H1 (cell line): Measurements from ENCODE around the gene KIF15. TPM values are rescaled to one million over a fixed set of nuclear protein-coding genes. Genes with fewer than 3 reads are reported as not detected.

ENCODE experiments used
- CTCF ChIA-PET: fragments of 300-600 bp; sonication (Branson Sonifier 250); formaldehyde crosslinking; loops from one replicate; lab custom pipeline; 2021; ENCODE audit not compliant: partially characterized antibody; lab: Charles Lee
- POLR2A ChIA-PET: fragments of 300-600 bp; sonication (Branson Sonifier 250); formaldehyde crosslinking; loops from one replicate; lab custom pipeline; 2021; ENCODE audit warnings: inconsistent platforms; ENCODE audit not compliant: partially characterized antibody; lab: Charles Lee
- DNase-seq, 2 experiments: peaks; one replicate each; pipeline versions ENCODE4 v3.0.0 to v3.0.0-alpha.2; 2010 to 2022; ENCODE audit warnings: low spot score in 2 of 2, low read depth in 1 of 2, mixed read lengths in 1 of 2
- FAIRE-seq: peaks from 2 replicates; lab custom pipeline; 2011; peaks lifted over from hg19 to GRCh38; lab: Jason Lieb, UNC
- H2AFZ ChIP-seq: 2 replicates; pipeline ENCODE4 v1.8.1; 2012; ENCODE audit warnings: low read length, inconsistent platforms
- H2AK5ac ChIP-seq: 2 replicates; pipeline ENCODE4 v1.6.1; 2013; ENCODE audit warnings: low read depth, low read length
- H2BK120ac ChIP-seq: replicated peaks from 2 replicates; pipeline ENCODE3; 2013; ENCODE audit warnings: low read depth, low read length, inconsistent platforms
- H2BK12ac ChIP-seq: 2 replicates; pipeline ENCODE4 v1.6.1; 2013; ENCODE audit warnings: low read depth, low read length
- H2BK15ac ChIP-seq: 2 replicates; pipeline ENCODE4 v1.6.1; 2013; ENCODE audit warnings: low read length
- H2BK20ac ChIP-seq: 2 replicates; pipeline ENCODE4 v1.6.1; 2013; ENCODE audit warnings: low read length
- H2BK5ac ChIP-seq: 2 replicates; pipeline ENCODE4 v1.6.1; 2013; ENCODE audit warnings: low read depth, low read length
- H3K14ac ChIP-seq: 2 replicates; pipeline ENCODE4 v1.6.1; 2013; ENCODE audit warnings: inconsistent platforms; ENCODE audit not compliant: insufficient read length
- H3K18ac ChIP-seq: 2 replicates; pipeline ENCODE4 v1.6.1; 2013; ENCODE audit warnings: low read length; ENCODE audit errors: extremely low read depth
- H3K23ac ChIP-seq: 2 replicates; pipeline ENCODE4 v1.6.1; 2013; ENCODE audit warnings: inconsistent platforms; ENCODE audit not compliant: insufficient read length
- H3K23me2 ChIP-seq: 2 replicates; pipeline ENCODE4 v1.6.1; 2013; ENCODE audit warnings: low read depth, low read length
- H3K27ac ChIP-seq: 2 replicates; pipeline ENCODE4 v1.6.1; 2011; ENCODE audit warnings: low read depth, low read length, inconsistent platforms
- H3K27me3 ChIP-seq, 4 experiments: replicated peaks in 1 of 4; 1 replicate in 1 of 4; 2 replicates in 3 of 4; pipeline versions ENCODE4 v1.6.1 to v1.8.1; 2011 to 2013; ENCODE audit warnings: low read length in 3 of 4, mild to moderate bottlenecking in 3 of 4, inconsistent platforms in 2 of 4, mixed read lengths in 2 of 4, moderate library complexity in 1 of 4; ENCODE audit not compliant: control insufficient read depth in 3 of 4, insufficient read depth in 3 of 4; ENCODE audit errors: extremely low read depth in 1 of 4
- H3K36me3 ChIP-seq, 4 experiments: 2 replicates each; pipeline versions ENCODE4 v1.6.1 to v1.8.1; 2011 to 2013; ENCODE audit warnings: mild to moderate bottlenecking in 4 of 4, low read length in 3 of 4, moderate library complexity in 2 of 4, control low read depth in 1 of 4, inconsistent platforms in 1 of 4; ENCODE audit not compliant: insufficient read depth in 4 of 4, control insufficient read depth in 2 of 4
- H3K4ac ChIP-seq: replicated peaks from 2 replicates; pipeline ENCODE3; 2013; ENCODE audit warnings: low read length, low read depth, mixed read lengths, inconsistent platforms; ENCODE audit not compliant: insufficient read length
- H3K4me1 ChIP-seq, 4 experiments: replicated peaks in 1 of 4; 1 replicate in 1 of 4; 2 replicates in 3 of 4; pipeline versions ENCODE4 v1.6.1 to v1.8.1; 2011 to 2013; ENCODE audit warnings: low read length in 3 of 4, inconsistent platforms in 2 of 4, mixed read lengths in 1 of 4; ENCODE audit not compliant: insufficient read depth in 4 of 4, control insufficient read depth in 3 of 4
- H3K4me2 ChIP-seq, 2 experiments: 2 replicates each; pipeline versions ENCODE4 v1.6.1 to v1.8.1; 2011 to 2013; ENCODE audit warnings: low read depth in 2 of 2, low read length in 2 of 2, control low read depth in 1 of 2, inconsistent platforms in 1 of 2, mild to moderate bottlenecking in 1 of 2; ENCODE audit not compliant: insufficient read depth in 1 of 2
- H3K4me3 ChIP-seq, 4 experiments: fragments of 200-600, 300-600 bp in 1 of 4; sonication (generic), shearing (Covaris generic), sonication (Bioruptor Twin) in 1 of 4; 2 replicates each; pipeline versions ENCODE4 v1.5.1 to v1.8.1; 2011 to 2016; ENCODE audit warnings: low read length in 4 of 4, low read depth in 3 of 4, control low read depth in 2 of 4, inconsistent platforms in 2 of 4, mild to moderate bottlenecking in 2 of 4, mixed read lengths in 1 of 4, moderate library complexity in 1 of 4; ENCODE audit not compliant: insufficient read depth in 2 of 4; ENCODE audit errors: extremely low read depth in 1 of 4
- H3K56ac ChIP-seq: replicated peaks from 2 replicates; pipeline ENCODE3; 2013; ENCODE audit warnings: low read depth, mild to moderate bottlenecking, mixed read lengths, low read length, inconsistent platforms; ENCODE audit not compliant: insufficient read length
- H3K79me1 ChIP-seq: 2 replicates; pipeline ENCODE4 v1.6.1; 2013; ENCODE audit warnings: low read depth, low read length, control low read depth
- H3K79me2 ChIP-seq, 2 experiments: 2 replicates each; pipeline versions ENCODE4 v1.6.1 to v1.8.1; 2012 to 2013; ENCODE audit warnings: low read length in 2 of 2, mild to moderate bottlenecking in 2 of 2, inconsistent platforms in 1 of 2; ENCODE audit not compliant: insufficient read depth in 2 of 2, control insufficient read depth in 1 of 2
- H3K9ac ChIP-seq, 4 experiments: replicated peaks in 1 of 4; 1 replicate in 1 of 4; 2 replicates in 3 of 4; pipeline versions ENCODE4 v1.6.1 to v1.8.1; 2011 to 2013; ENCODE audit warnings: low read depth in 3 of 4, low read length in 3 of 4, control low read depth in 2 of 4, mild to moderate bottlenecking in 2 of 4, moderate library complexity in 2 of 4, inconsistent platforms in 1 of 4; ENCODE audit errors: extremely low read depth in 1 of 4
- H3K9me3 ChIP-seq, 2 experiments: 2 replicates each; pipeline versions ENCODE4 v1.6.1 to v1.8.1; 2012 to 2013; ENCODE audit warnings: mild to moderate bottlenecking in 2 of 2, moderate library complexity in 2 of 2, control low read depth in 1 of 2, inconsistent platforms in 1 of 2, low read depth in 1 of 2, low read length in 1 of 2, mixed read lengths in 1 of 2; ENCODE audit not compliant: insufficient read depth in 2 of 2
- H4K20me1 ChIP-seq, 2 experiments: replicated peaks in 1 of 2; 2 replicates each; pipeline versions ENCODE3 to v1.8.1; 2011 to 2013; ENCODE audit warnings: inconsistent platforms in 2 of 2, low read length in 2 of 2, mild to moderate bottlenecking in 1 of 2; ENCODE audit not compliant: insufficient read depth in 2 of 2, control insufficient read depth in 1 of 2
- H4K5ac ChIP-seq: 2 replicates; pipeline ENCODE4 v1.6.1; 2013; ENCODE audit warnings: low read length, low read depth, mixed read lengths, inconsistent platforms; ENCODE audit not compliant: insufficient read length
- H4K8ac ChIP-seq: 2 replicates; pipeline ENCODE4 v1.8.0; 2013; ENCODE audit warnings: mild to moderate bottlenecking, moderate library complexity, low read length, inconsistent platforms; ENCODE audit not compliant: insufficient read depth; ENCODE audit errors: extremely low read depth
- H4K91ac ChIP-seq: replicated peaks from 2 replicates; pipeline ENCODE3; 2013; ENCODE audit warnings: low read length, mixed read lengths, inconsistent platforms; ENCODE audit not compliant: insufficient read length
- ASH2L ChIP-seq: fragments of 200-600, 300-600 bp; sonication (generic); IDR thresholded peaks from one replicate; pipeline ENCODE4 v1.7.1; 2017; ENCODE audit warnings: low read length
- ATF3 ChIP-seq: IDR thresholded peaks from 2 replicates; pipeline ENCODE4 v1.6.1; 2011; ENCODE audit warnings: low read depth, mild to moderate bottlenecking, low read length; ENCODE audit not compliant: insufficient read depth
- BCL11A ChIP-seq, 2 experiments: IDR thresholded peaks; one replicate each; pipeline ENCODE4 v1.6.1; 2011; ENCODE audit warnings: low read depth in 2 of 2, low read length in 2 of 2, mild to moderate bottlenecking in 2 of 2
- CBX8 ChIP-seq: fragments of 300-800, 300-1000 bp; sonication (generic); IDR thresholded peaks from 2 replicates; pipeline ENCODE4 v1.7.1; 2016; ENCODE audit warnings: low read depth, low read length, borderline replicate concordance
- CTBP2 ChIP-seq: IDR thresholded peaks from 2 replicates; pipeline ENCODE4 v1.7.0; 2011; ENCODE audit warnings: borderline replicate concordance, mild to moderate bottlenecking, moderate library complexity, mixed read lengths, low read length; ENCODE audit not compliant: insufficient read depth, insufficient read length
- EGR1 ChIP-seq: IDR thresholded peaks from 2 replicates; pipeline ENCODE4 v1.6.1; 2011; ENCODE audit warnings: low read depth, low read length, borderline replicate concordance
- EZH2 ChIP-seq: fragments of 200-600 bp; sonication (generic); IDR thresholded peaks from 2 replicates; pipeline ENCODE4 v1.7.1; 2012; ENCODE audit warnings: low read depth, mild to moderate bottlenecking, moderate library complexity, low read length, inconsistent platforms; ENCODE audit not compliant: severe bottlenecking
- HDAC2 ChIP-seq, 2 experiments: fragments of 300-600 bp in 1 of 2; sonication (generic) in 1 of 2; IDR thresholded peaks; 2 replicates each; pipeline ENCODE4 v1.6.1; 2011 to 2012; ENCODE audit warnings: low read depth in 2 of 2, low read length in 2 of 2, mild to moderate bottlenecking in 2 of 2, moderate library complexity in 2 of 2, borderline replicate concordance in 1 of 2, inconsistent platforms in 1 of 2
- KDM4A ChIP-seq: IDR thresholded peaks from one replicate; pipeline ENCODE4 v1.7.1; 2012; ENCODE audit warnings: low read depth, mild to moderate bottlenecking, moderate library complexity, low read length, inconsistent platforms; ENCODE audit not compliant: severe bottlenecking
- NANOG ChIP-seq: IDR thresholded peaks from 2 replicates; pipeline ENCODE4 v1.6.1; 2011; ENCODE audit warnings: low read length, low read depth, mild to moderate bottlenecking, inconsistent platforms; ENCODE audit not compliant: insufficient read depth, poor library complexity, severe bottlenecking
- RXRA ChIP-seq: IDR thresholded peaks from 2 replicates; pipeline ENCODE4 v1.6.1; 2011; ENCODE audit warnings: low read depth, mild to moderate bottlenecking, low read length, moderate library complexity; ENCODE audit not compliant: insufficient read depth
- SRF ChIP-seq: IDR thresholded peaks from 2 replicates; pipeline ENCODE4 v1.6.1; 2011; ENCODE audit warnings: mild to moderate bottlenecking, low read depth, low read length, moderate library complexity
- WGBS, 2 experiments: shearing (Covaris generic) in 1 of 2; methylation state at CpG; one replicate each; pipeline versions ENCODE4 v1.1.6 to v1.1.7; 2013 to 2015; ENCODE audit warnings: low lambda C conversion rate in 2 of 2, mixed read lengths in 2 of 2, inconsistent platforms in 1 of 2, low coverage in 1 of 2, missing lambda C conversion rate in 1 of 2; ENCODE audit not compliant: insufficient replicate concordance in 2 of 2, insufficient coverage in 1 of 2, insufficient read length in 1 of 2; ENCODE audit errors: extremely low coverage in 1 of 2, missing lambda C conversion rate in 1 of 2; 5-methylcytosine and 5-hydroxymethylcytosine counted together
- polyA plus RNA-seq, 7 experiments: library from polyadenylated mRNA; depleted of rRNA in 3 of 7; stranded (reverse) in 5 of 7; unstranded in 2 of 7; fragments of >200 nt in 5 of 7; fragments of 200-250 nt in 2 of 7; gene quantifications; 1 replicate in 5 of 7; 2 replicates in 1 of 7; 4 replicates in 1 of 7; pipeline versions ENCODE4 v1.2.1 to v1.2.3, GENCODE V29; 2011 to 2013; ENCODE audit warnings: missing spikeins in 2 of 7, mixed read lengths in 2 of 7
- total RNA-seq: library from RNA; stranded (reverse); fragmentation: NEBNext Ultra II Directional; extraction: Animal tissue kit (Norgen Biotek cat#: 25700); gene quantifications from 2 replicates; pipeline ENCODE4 v1.2.1, GENCODE V29; 2021

The KIF15 gene
- total and polyA plus RNA-seq, 2 of the 8 experiments (the other 6 are each of a cell fraction or from before 2014, with no cell fraction given) = 4.2 to 25.5 TPM

- H2BK12ac ChIP-seq = no peak overlapping the region
- no peak overlapping the region for H3K9ac ChIP-seq
- no peak overlapping the region for H2BK15ac ChIP-seq
- H2AFZ ChIP-seq = no peak overlapping the region
- ChIA-PET POLR2A (interaction anchor here (0.7 to 1.4 kb wide), 2 partner anchors 9 to 40 kb away, joined by 3 read pairs; partner anchors contain the start of genes KIAA1143, KIF15 and ZNF502), CTCF (no interaction called here)
- no peak overlapping the region for H3K23ac ChIP-seq
- H2BK20ac ChIP-seq = no peak overlapping the region
- peak overlapping the region in 1 of 4 experiments; percentile 28; a peak in 1 of 8 replicates for H3K4me3 ChIP-seq
- H3K56ac ChIP-seq = no peak overlapping the region
- H4K91ac ChIP-seq = no peak overlapping the region
- 94% methylated on average over 1 of the region's 1 CpG; no CpG with 5 or more reads in 1 of the 2 experiments for WGBS, 2 experiments
- no peak overlapping the region for H2AK5ac ChIP-seq
- H3K79me1 ChIP-seq = no peaks in the 10 kb centered on the region
- no peaks in the 10 kb centered on the region for H3K79me2 ChIP-seq
- H4K5ac ChIP-seq = no peak overlapping the region
- H4K20me1 ChIP-seq = no peaks in the 10 kb centered on the region
- no peak overlapping the region for H2BK120ac ChIP-seq
- H3K36me3 ChIP-seq = peaks cover 8 to 51% (median 29%) of the 10 kb centered on the region in 4 experiments; a peak in 7 of 8 replicates
- peaks cover 88 to 92% of the 10 kb centered on the region in 2 experiments for H3K9me3 ChIP-seq
- H2BK5ac ChIP-seq = no peak overlapping the region
- DNase-seq (no peak), FAIRE-seq (no peak)
- H3K4ac ChIP-seq = no peak overlapping the region
- no peaks in the 10 kb centered on the region for H3K4me1 ChIP-seq
- no peak overlapping the region for H3K18ac ChIP-seq
- H3K4me2 ChIP-seq = no peak overlapping the region
- H3K14ac ChIP-seq = no peak overlapping the region
- no peaks in the 10 kb centered on the region for H3K23me2 ChIP-seq
- H3K27ac ChIP-seq = no peak overlapping the region
- no peaks in the 10 kb centered on the region for H3K27me3 ChIP-seq
- H4K8ac ChIP-seq = no peak overlapping the region
- TF ChIP-seq ATF3 (no peak), BCL11A (IDR thresholded peaks at IDR 0.05; ENCODE audit: low read depth in 2 of 2, low read length in 2 of 2) (no peak), RXRA (no peak), KDM4A (no peak), SRF (no peak), ASH2L (no peak), EZH2 (no peak), EGR1 (no peak), CBX8 (no peak), NANOG (no peak), HDAC2 (IDR thresholded peaks at IDR 0.05; ENCODE audit: borderline replicate concordance in 1 of 2, low read depth in 2 of 2, low read length in 2 of 2) (no peak), CTBP2 (no peak)
Observed at GRCh38 chr3:44722103-44722401, 39.5 kb upstream of the KIF15 start.
